Activated naive CD8-positive, alpha-beta T cell treated with anti-CD3 and anti-CD28 coated beads, Interleukin-2, amount 10 ng/mL, durations not matched to agents 7 days and 5 days (primary cell): Measurements from ENCODE around the gene LTB4R. TPM values are rescaled to one million over a fixed set of nuclear protein-coding genes. Genes with fewer than 3 reads are reported as not detected.
"Not testable (repeated sequence)": the region's sequence is repeated elsewhere in the genome, so short reads cannot be mapped to it uniquely, and the experiment has no call there.

ENCODE experiments used
- ATAC-seq: fragments of 150-1000 bp; cut with Tn5 transposase; one replicate; pipeline ENCODE4 v1.10.0; 2021; ENCODE audit warnings: low read depth, moderate library complexity
- POLR2A ChIA-PET: fragments of 350-600 bp; sonication (Branson Sonifier 250); formaldehyde crosslinking; loops from one replicate; lab custom pipeline; 2021; ENCODE audit warnings: antibody characterized with exemption; lab: Charles Lee
- DNase-seq: peaks from one replicate; pipeline ENCODE4 v3.0.0; 2021
- H3K27ac Mint-ChIP-seq: one replicate; pipeline ENCODE4 v1.8.0; 2022; ENCODE audit warnings: mild to moderate bottlenecking, mixed read lengths
- H3K27me3 Mint-ChIP-seq: one replicate; pipeline ENCODE4 v1.8.0; 2022; ENCODE audit warnings: mild to moderate bottlenecking, moderate library complexity, mixed read lengths
- H3K36me3 Mint-ChIP-seq: one replicate; pipeline ENCODE4 v1.8.0; 2021; ENCODE audit warnings: mild to moderate bottlenecking, mixed read lengths
- H3K4me1 Mint-ChIP-seq: one replicate; pipeline ENCODE4 v1.8.0; 2021; ENCODE audit warnings: mixed read lengths
- H3K4me3 Mint-ChIP-seq: one replicate; pipeline ENCODE4 v1.8.0; 2022; ENCODE audit warnings: mild to moderate bottlenecking, moderate library complexity, mixed read lengths
- H3K9me3 Mint-ChIP-seq: one replicate; pipeline ENCODE4 v1.8.0; 2021; ENCODE audit warnings: mixed read lengths
- total RNA-seq, 2 experiments: library from RNA; stranded (reverse); gene quantifications; one replicate each; pipeline ENCODE4 v1.2.3, GENCODE V29; 2021

LTB4R gene
- total RNA-seq, 2 experiments from 2014 or later, result 27.0 to 27.8 TPM

DNA sequence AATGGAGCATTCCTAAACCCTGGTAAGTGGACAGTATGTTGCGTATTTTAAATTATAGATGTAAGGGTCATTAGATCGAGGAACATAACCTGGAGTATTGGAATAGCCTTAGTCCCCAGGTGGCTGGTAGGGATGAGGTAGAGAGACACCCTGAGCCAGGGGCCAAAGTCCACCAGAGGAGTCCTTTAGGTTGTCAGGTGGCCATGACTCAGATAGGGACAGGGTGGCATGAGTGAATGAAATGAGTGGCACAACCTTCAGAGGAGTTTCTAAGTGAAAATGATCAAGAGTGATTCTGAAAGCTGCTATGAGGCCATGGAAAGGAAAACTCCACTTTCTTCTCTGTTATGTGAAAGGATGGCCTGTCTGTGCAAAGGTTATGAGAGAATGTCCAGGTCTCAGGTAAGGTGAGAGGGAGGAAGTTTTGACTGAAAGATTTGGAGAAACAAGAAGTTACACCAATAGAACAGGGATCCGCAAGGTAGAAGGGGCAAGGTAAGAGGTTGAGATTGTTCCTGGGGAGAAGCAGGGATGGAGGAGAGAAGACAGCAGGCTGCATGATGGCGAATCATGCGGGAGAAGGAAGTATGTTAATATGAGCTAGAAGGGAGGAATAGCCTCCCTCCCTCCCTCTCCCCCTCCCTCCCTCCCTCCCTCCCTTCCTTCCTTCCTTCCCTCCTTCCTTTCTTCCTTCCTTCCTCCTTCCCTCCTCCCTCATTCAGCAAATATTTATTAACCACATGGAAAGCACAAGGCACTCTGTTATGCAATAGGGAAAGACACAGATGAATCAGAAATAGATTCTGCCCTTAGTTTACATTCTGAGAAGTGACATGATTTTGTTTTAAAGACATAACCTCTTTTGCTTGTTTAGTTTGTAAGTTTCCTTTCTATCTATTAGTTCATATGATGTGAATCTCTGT, 42.5 kb downstream of the LTB4R start:
- DNase-seq (no peak), ATAC-seq (no peak)
- POLR2A ChIA-PET, result interaction anchor here (0.7 kb wide), 1 partner anchor 16 kb away, joined by 5 read pairs; no protein-coding TSS in a partner anchor
- peaks cover 51% of the 10 kb centered on the region for H3K27me3 Mint-ChIP-seq
- no peaks in the 10 kb centered on the region for H3K4me1 Mint-ChIP-seq
- no peaks in the 10 kb centered on the region for H3K36me3 Mint-ChIP-seq
- no peaks in the 10 kb centered on the region for H3K9me3 Mint-ChIP-seq
- no peak overlapping the region for H3K27ac Mint-ChIP-seq
- no peak overlapping the region for H3K4me3 Mint-ChIP-seq

DNA sequence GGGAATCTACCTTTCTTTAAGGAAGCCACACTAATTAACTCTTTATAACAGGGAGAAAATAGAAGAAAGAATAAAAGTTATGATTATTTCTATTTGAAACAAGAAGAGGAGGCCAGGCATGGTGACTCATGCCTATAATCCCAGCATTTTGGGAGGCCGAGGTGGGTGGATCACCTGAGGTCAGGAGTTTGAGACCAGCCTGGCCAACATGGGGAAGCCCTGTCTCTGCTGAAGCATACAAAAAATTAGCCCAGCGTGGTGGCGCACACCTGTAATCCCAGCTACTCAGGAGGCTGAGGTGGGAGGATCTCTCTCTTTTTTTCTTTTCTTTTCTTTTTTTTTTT, 43.2 kb downstream of the LTB4R start:
- not testable (repeated sequence) for ATAC-seq, H3K36me3 Mint-ChIP-seq, H3K4me1 Mint-ChIP-seq, DNase-seq, H3K4me3 Mint-ChIP-seq, H3K9me3 Mint-ChIP-seq, H3K27ac Mint-ChIP-seq
- peaks cover 47% of the 10 kb centered on the region for H3K27me3 Mint-ChIP-seq
- POLR2A ChIA-PET, result interaction anchor here (0.7 kb wide), 1 partner anchor 15 kb away, joined by 5 read pairs; no protein-coding TSS in a partner anchor

DNA sequence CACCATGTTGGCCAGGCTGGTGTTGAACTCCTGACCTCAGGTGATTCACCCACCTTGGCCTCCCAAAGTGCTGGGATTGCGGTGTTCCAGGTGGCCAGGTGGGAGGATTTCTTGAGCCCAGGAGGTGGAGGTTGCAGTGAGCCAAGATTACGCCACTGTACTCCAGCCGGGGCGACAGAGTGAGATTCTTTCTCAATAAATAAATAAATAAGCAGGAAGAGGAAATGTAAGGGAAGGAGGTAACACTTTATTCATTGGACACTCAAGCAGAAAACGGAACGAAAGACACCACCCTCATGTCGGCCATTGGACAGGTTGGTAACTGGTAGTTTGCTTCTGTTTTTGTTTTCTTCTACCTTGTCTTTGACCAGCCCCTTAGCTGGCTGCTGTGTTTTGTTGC, 43.7 kb downstream of the LTB4R start:
- POLR2A ChIA-PET, result no interaction called here
- H3K36me3 Mint-ChIP-seq, result no peaks in the 10 kb centered on the region
- H3K4me3 Mint-ChIP-seq, result no peak overlapping the region
- ATAC-seq, result no peak
- H3K4me1 Mint-ChIP-seq, result no peaks in the 10 kb centered on the region
- no peak overlapping the region for H3K27ac Mint-ChIP-seq
- H3K9me3 Mint-ChIP-seq, result no peaks in the 10 kb centered on the region
- no peak for DNase-seq
- peaks cover 46% of the 10 kb centered on the region for H3K27me3 Mint-ChIP-seq

DNA sequence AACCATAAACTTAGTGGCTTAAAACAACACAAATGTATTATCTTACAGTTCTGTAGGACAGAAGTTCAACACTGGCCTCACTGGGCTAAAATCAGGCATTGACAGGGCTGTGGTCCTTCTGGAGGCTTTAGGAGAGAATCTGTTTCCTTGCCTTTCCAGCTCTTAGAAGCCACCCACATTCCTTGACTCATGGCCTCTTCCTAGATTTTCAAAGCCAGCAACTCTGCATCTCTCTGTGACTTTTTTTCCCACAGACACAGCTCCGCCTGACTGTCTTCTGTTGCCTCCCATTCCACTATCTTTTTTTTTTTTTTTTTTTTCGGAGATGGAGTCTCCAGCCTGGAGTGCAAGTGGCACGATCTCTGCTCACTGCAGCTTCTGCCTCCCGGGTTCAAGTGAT, 44.9 kb downstream of the LTB4R start:
- no peaks in the 10 kb centered on the region for H3K4me1 Mint-ChIP-seq
- H3K4me3 Mint-ChIP-seq, result no peak overlapping the region
- DNase-seq (no peak), ATAC-seq (no peak)
- H3K27ac Mint-ChIP-seq, result no peak overlapping the region
- H3K9me3 Mint-ChIP-seq, result no peaks in the 10 kb centered on the region
- no peaks in the 10 kb centered on the region for H3K36me3 Mint-ChIP-seq
- POLR2A ChIA-PET, result no interaction called here
- peaks cover 39% of the 10 kb centered on the region for H3K27me3 Mint-ChIP-seq

DNA sequence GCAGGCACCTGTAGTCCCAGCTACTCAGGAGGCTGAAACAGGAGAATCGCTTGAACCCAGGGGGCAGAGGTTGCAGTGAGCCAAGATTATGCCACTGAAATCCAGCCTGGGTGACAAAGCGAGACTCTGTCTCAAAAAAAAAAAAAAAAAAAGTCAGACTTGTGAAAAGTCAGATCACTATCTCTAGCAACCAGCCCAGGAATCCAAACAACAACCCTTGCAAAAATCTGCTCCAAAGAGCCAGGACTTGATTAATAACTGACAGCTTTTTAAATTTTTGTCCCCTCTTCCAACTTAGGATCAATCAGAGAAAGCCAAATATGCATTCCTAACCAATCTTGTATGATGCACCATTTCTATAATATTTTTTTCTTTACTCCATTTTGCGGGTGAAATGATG, 49.0 kb downstream of the LTB4R start:
- no peak overlapping the region for H3K27ac Mint-ChIP-seq
- DNase-seq, result no peak
- no peak overlapping the region for H3K4me3 Mint-ChIP-seq
- H3K36me3 Mint-ChIP-seq, result no peaks in the 10 kb centered on the region
- peaks cover under 1% of the 10 kb centered on the region for H3K4me1 Mint-ChIP-seq
- no peak for ATAC-seq
- no peaks in the 10 kb centered on the region for H3K9me3 Mint-ChIP-seq
- POLR2A ChIA-PET, result interaction anchor here (0.7 to 0.9 kb wide), 2 partner anchors 69 to 244 kb away, joined by 3 read pairs; partner anchors contain the start of genes CBLN3 and KHNYN
- peaks cover 46% of the 10 kb centered on the region for H3K27me3 Mint-ChIP-seq

DNA sequence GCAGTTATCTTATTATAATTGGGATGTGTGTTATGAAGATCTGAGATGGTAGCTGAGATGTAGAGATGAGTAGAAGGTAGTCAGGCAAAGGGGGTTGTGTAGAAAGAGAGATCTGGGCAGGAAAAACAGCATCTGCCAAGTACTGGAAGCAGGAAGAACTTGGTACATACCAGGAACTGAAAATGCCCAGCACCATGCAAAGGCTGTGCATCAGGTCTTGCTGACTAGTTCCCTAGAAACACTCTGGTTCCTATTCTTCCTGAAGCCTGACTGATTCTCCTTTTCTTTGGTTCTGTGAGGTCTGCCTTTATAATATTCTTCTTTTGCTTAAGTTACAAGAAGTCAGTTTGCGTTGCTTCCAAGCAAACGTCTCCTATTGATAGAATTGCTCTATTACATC, 50.0 kb downstream of the LTB4R start:
- H3K4me1 Mint-ChIP-seq, result peaks cover 10% of the 10 kb centered on the region
- peaks cover 2% of the 10 kb centered on the region for H3K36me3 Mint-ChIP-seq
- ATAC-seq (no peak), DNase-seq (no peak)
- no peak overlapping the region for H3K4me3 Mint-ChIP-seq
- POLR2A ChIA-PET, result no interaction called here
- no peaks in the 10 kb centered on the region for H3K9me3 Mint-ChIP-seq
- H3K27ac Mint-ChIP-seq, result no peak overlapping the region
- peaks cover 55% of the 10 kb centered on the region for H3K27me3 Mint-ChIP-seq

DNA sequence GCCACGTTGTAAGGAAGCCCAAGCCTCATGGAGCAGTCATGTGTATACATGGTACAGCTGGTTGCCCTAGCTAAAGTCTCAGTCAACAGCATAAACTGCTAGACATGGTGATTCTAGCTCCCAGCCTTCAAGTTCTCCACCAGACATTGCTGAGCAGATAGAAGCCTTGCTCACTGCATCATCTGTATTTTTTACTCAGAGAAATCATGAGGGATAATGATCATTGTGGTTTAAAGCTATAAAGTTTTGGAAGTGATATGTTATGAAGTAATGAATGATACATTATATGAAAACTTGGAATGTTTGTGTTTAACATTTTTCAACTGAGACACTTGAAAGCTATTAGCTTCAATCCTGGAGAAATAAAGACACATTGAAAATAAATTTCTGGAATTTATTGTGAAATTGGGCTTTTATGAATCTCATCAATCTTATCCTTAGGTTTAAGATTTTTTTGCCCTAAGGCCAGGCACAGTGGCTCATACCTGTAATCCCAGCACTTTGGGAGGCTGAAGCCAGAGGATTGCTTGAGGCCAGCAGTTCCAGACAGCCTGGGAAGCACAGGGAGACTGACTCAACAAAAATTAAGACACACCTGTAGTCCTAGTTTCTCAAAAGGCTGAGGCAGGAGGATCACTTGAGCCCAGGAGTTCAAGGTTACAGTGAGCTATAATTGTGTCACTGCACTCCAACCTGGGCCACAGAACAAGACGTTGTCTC, 51.1 kb downstream of the LTB4R start:
- no peak overlapping the region for H3K4me3 Mint-ChIP-seq
- DNase-seq, result no peak
- no peak overlapping the region for H3K27ac Mint-ChIP-seq
- no peaks in the 10 kb centered on the region for H3K9me3 Mint-ChIP-seq
- peaks cover 60% of the 10 kb centered on the region for H3K27me3 Mint-ChIP-seq
- H3K36me3 Mint-ChIP-seq, result peaks cover 2% of the 10 kb centered on the region
- POLR2A ChIA-PET, result no interaction called here
- peaks cover 16% of the 10 kb centered on the region for H3K4me1 Mint-ChIP-seq
- no peak for ATAC-seq

DNA sequence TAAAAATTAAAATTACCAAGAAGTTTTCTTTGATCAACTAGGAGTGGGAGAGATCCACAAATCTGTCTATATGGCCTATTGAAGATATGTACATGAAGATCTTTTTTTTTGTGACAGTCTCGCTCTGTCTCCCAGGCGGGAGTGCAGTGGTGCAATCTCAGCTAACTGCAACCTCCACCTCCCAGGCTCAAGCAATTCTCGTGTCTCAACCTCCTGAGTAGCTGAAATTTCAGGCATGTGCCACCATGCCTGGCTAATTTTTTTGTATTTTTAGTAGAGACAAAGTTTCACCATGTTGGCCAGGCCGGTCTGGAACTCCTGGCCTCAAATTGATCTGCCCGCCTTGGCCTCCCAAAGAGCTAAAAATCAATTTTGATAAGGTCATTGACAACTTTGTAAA, 52.1 kb downstream of the LTB4R start:
- Mint-ChIP-seq H3K4me3 (no peak overlapping the region), H3K36me3 (peaks cover 2% of the 10 kb centered on the region), H3K27ac (no peak overlapping the region), H3K4me1 (peaks cover 20% of the 10 kb centered on the region), H3K9me3 (no peaks in the 10 kb centered on the region), H3K27me3 (peaks cover 65% of the 10 kb centered on the region)
- POLR2A ChIA-PET, result no interaction called here
- DNase-seq, result no peak
- no peak for ATAC-seq

DNA sequence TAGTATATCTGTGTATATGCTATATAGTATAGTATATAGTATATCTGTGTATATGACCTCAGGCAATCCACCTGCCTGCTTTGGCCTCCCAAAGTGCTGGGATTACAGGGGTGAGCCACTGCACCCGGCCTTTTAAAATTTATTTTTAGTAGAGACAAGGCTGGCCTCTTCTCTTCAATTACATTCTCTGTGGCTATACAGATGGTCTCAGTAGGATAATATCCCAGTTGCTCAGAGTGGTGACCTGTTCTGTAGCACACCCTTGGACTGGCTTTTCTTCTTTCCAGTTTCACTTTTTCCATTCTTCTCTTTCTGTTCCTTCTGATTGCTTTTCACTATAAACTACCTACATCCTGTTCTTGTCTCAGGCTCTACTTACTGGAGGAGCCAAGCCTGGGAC, 53.5 kb downstream of the LTB4R start:
- ATAC-seq (no peak), DNase-seq (no peak)
- Mint-ChIP-seq H3K36me3 (peaks cover 2% of the 10 kb centered on the region), H3K4me1 (peaks cover 23% of the 10 kb centered on the region), H3K27ac (no peak overlapping the region), H3K9me3 (no peaks in the 10 kb centered on the region), H3K27me3 (peaks cover 65% of the 10 kb centered on the region), H3K4me3 (no peak overlapping the region)
- POLR2A ChIA-PET, result interaction anchor here (0.8 to 2.2 kb wide), 3 partner anchors 26 to 72 kb away, joined by 3 to 14 read pairs (median 4); partner anchors contain the start of genes CBLN3 and KHNYN

DNA sequence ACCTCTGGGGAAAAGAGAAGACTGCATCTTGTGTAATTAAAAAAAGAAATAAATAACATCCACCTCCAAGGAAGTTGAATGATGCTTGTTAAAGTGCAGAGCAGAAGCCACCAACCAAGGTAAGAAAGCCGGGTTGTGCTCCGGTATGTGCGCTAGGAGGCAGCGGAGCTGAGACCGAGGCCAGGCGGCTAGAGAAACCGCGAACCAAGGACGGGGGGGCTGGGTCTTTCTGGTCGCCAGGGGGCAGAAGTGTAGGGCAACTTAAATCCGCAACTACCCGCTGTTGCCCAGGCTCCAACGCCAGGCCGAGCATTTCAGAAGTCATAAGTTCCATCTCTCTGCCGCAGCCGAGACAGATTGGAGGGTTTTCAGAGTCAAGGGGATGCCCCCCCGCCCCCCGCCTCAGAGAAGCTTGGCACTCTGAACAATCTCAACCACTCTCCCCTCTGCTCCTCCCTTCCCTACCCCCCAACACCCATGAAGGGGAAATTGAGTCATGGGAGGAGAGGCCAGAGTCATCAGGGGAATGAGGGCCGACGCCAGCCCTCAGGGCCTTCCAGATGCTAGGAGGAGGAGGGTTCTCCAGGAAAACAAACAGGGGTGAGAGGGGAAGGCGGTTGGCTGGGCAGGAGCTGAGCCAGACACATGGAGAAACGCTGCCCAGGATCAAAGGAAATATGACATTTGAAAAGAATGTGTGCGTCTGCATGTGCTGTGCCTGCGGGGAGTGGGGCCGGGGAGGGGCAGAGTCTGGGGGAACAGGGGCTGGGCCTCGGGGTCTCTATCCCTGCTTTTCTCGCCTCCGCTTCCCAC, 54.5 kb downstream of the LTB4R start:
- no peak overlapping the region for H3K27ac Mint-ChIP-seq
- peaks cover 23% of the 10 kb centered on the region for H3K4me1 Mint-ChIP-seq
- POLR2A ChIA-PET, result interaction anchor here (0.8 to 2.2 kb wide), 4 partner anchors 27 to 71 kb away, joined by 3 to 14 read pairs (median 4); partner anchors contain the start of genes CBLN3 and KHNYN
- DNase-seq, result peak; percentile 53
- H3K36me3 Mint-ChIP-seq, result peaks cover 2% of the 10 kb centered on the region
- H3K9me3 Mint-ChIP-seq, result no peaks in the 10 kb centered on the region
- peak overlapping the region; percentile 65 for H3K4me3 Mint-ChIP-seq
- peaks cover 60% of the 10 kb centered on the region for H3K27me3 Mint-ChIP-seq
- ATAC-seq, result peak; percentile 67

DNA sequence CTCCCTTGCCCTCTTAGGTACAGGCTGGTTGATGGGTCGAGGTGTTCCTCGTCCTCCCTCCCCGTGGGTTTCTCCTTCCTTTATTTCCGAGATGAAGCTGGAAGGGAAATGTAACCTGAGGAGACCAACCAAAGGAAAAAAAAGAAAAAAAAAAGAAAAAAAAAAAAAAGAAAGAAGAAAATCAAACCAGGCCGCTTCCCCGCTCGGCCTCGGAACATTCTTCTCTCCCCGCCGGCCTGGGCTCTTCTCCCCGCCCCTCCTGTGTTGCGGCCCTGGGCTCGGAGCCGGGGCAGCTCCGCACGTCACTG, 55.1 kb downstream of the LTB4R start:
- H3K4me3 Mint-ChIP-seq, result peak overlapping the region; percentile 22
- POLR2A ChIA-PET, result interaction anchor here (1.0 to 2.2 kb wide), 2 partner anchors 34 to 64 kb away, joined by 3 to 14 read pairs; partner anchors contain the start of genes CBLN3 and KHNYN
- ATAC-seq (peak; percentile 30), DNase-seq (no peak)
- peaks cover 23% of the 10 kb centered on the region for H3K4me1 Mint-ChIP-seq
- peaks cover 2% of the 10 kb centered on the region for H3K36me3 Mint-ChIP-seq
- peaks cover 57% of the 10 kb centered on the region for H3K27me3 Mint-ChIP-seq
- H3K9me3 Mint-ChIP-seq, result no peaks in the 10 kb centered on the region
- H3K27ac Mint-ChIP-seq, result no peak overlapping the region

DNA sequence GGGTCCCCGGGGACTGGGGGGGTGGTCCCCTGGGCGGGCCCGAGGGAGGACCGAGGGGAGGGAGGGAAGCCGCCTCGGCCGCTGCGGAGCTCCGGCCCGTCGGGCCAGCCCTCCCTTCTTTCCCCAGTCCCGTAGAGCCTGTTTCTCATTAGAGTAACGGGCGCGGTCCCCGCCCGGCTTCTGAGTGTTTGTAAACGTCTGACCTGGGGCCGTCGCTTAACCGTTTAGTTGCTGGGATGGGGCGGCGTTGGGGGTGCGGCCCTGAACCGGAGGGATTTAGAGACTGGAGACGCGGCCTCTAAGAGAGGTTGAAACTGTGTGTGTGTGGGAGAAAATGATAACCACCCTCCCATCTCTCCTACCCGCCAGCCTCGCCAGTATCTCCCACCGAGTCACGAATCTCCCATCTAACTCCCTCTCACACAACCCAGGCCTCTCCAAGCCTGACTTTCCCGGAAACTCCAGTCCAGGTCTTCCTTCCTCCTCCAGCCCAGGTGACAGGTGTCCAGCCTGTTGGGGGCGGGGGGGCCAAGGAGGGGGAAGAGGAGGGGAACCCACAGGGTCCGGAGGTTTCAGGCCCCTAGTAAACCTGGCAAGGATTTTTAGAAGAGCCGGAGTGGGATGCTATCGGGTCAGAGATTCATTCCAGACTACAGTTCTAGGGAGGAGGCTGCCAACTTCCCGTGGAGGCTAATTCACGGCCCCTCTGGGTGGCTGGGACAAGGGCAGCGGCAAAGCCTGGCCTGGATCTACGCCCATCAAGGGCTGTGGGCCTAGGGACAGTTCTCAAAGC, 55.6 kb downstream of the LTB4R start:
- Mint-ChIP-seq H3K36me3 (peaks cover 2% of the 10 kb centered on the region), H3K27ac (no peak overlapping the region), H3K4me1 (peaks cover 23% of the 10 kb centered on the region), H3K9me3 (no peaks in the 10 kb centered on the region), H3K27me3 (peaks cover 56% of the 10 kb centered on the region), H3K4me3 (peak overlapping the region; percentile 53)
- peak; percentile 7 for ATAC-seq
- peak; percentile 49 for DNase-seq
- POLR2A ChIA-PET, result interaction anchor here (2.2 kb wide), 1 partner anchor 64 kb away, joined by 14 read pairs; the partner anchor contains the start of genes CBLN3 and KHNYN
